ENCODE results near the gene PLXNA4. TPM values are rescaled to one million over a fixed set of nuclear protein-coding genes. Genes with fewer than 3 reads are reported as not detected.

Gene PLXNA4
- total and polyA plus RNA-seq, 8 donors = 0.19 to 1.6 (median 0.47) TPM

DNA sequence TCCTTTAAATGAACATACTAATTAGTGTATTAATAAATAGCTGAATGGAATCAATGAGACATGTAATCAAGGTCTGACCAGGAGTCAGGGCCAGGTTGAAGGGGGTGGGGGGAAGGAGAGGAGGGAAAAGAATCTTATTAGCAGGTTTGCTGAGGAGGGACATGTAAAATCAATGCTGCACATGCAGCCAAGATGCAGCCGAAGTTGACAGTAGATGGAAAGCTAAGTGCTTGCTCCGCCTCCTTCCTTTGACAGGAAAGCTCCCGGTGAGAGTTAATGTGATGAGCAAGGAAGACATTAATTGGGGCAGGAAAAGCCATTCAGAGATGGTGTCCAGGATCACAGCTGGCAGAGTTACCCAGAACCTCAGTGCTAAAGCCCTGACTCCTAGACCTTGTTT lies 24.4 kb downstream of the PLXNA4 start:
- Histone ChIP-seq H3K9me3 (no peaks in the 10 kb centered on the region), H3K4me1 (no peaks in the 10 kb centered on the region), H3K27ac (no peak overlapping the region), H3K27me3 (no peaks in the 10 kb centered on the region), H3K4me3 (no peak overlapping the region), H3K36me3 (no peaks in the 10 kb centered on the region)
- intact Hi-C loops (cut with DNase I) = no loop called here
- ATAC-seq (no peak), DNase-seq (no peak), FAIRE-seq (no peak)
- TF ChIP-seq, protein P1, sequence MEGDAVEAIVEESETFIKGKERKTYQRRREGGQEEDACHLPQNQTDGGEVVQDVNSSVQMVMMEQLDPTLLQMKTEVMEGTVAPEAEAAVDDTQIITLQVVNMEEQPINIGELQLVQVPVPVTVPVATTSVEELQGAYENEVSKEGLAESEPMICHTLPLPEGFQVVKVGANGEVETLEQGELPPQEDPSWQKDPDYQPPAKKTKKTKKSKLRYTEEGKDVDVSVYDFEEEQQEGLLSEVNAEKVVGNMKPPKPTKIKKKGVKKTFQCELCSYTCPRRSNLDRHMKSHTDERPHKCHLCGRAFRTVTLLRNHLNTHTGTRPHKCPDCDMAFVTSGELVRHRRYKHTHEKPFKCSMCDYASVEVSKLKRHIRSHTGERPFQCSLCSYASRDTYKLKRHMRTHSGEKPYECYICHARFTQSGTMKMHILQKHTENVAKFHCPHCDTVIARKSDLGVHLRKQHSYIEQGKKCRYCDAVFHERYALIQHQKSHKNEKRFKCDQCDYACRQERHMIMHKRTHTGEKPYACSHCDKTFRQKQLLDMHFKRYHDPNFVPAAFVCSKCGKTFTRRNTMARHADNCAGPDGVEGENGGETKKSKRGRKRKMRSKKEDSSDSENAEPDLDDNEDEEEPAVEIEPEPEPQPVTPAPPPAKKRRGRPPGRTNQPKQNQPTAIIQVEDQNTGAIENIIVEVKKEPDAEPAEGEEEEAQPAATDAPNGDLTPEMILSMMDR (IDR thresholded peaks at IDR 0.05) = no peak
- 29 to 38% methylated on average over 3 of the region's 3 CpGs for WGBS, 2 donors

DNA sequence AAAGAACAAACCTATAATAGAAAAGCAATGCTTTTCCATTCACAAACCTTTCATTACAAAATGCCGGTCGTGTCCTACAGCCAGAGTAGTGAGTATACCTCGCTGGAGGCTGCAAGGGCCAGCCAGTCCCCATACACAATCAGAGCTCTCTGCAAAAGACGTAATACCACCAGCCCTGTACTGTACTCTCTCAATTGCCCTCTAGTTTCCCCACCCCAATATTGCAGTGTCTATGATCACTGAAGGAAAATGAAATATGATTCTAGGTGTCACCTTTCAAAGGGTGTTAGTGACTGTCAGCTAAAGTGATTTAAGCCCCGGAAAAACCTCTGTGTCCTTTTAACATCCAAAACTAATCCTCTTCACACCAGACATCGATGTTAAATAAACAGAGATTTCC lies 24.8 kb downstream of the PLXNA4 start:
- intact Hi-C loops (cut with DNase I) = no loop called here
- DNase-seq (no peak), FAIRE-seq (no peak), ATAC-seq (no peak)
- no peaks in the 10 kb centered on the region for H3K36me3 ChIP-seq
- H3K4me1 ChIP-seq = no peaks in the 10 kb centered on the region
- 56 to 60% methylated on average over 6 of the region's 6 CpGs for WGBS, 2 donors
- H3K9me3 ChIP-seq = no peaks in the 10 kb centered on the region
- H3K4me3 ChIP-seq = no peak overlapping the region
- no peaks in the 10 kb centered on the region for H3K27me3 ChIP-seq
- TF ChIP-seq, protein P1 (IDR thresholded peaks at IDR 0.05) = no peak
- H3K27ac ChIP-seq = no peak overlapping the region

DNA sequence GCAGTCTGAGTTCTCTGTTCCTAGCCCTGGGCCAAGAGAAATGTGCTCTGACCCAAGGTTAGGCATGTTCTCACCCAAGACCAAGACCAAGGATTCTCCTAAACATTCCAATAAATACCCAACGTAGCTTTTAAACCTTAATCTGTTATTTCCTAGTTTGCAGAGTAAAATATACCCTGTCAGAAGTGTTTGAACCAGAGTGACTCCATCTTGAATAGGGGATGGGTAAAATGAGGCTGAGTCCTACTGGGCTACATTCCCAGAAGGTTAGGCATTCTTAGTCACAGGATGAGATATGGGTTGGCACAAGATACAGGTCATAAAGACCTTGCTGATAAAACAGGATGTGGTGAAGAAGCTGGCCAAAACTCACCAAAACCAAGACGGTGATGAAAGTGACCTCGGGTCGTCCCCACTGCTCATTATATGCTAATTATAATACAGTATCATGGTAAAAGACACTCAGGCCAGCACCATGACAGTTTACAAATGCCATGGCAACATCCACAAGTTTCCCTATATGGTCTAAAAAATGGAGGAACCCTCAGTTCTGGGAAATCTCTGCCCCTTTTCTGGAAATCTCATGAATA lies 27.7 kb downstream of the PLXNA4 start:
- intact Hi-C loops (cut with DNase I) = no loop called here
- FAIRE-seq (no peak), DNase-seq (no peak), ATAC-seq (no peak)
- Histone ChIP-seq H3K4me1 (no peaks in the 10 kb centered on the region), H3K27ac (no peak overlapping the region), H3K36me3 (no peaks in the 10 kb centered on the region), H3K27me3 (no peaks in the 10 kb centered on the region), H3K4me3 (no peak overlapping the region), H3K9me3 (no peaks in the 10 kb centered on the region)
- TF ChIP-seq, protein P1 (IDR thresholded peaks at IDR 0.05) = no peak
- 34 to 61% methylated on average over 4 of the region's 4 CpGs for WGBS, 2 donors

DNA sequence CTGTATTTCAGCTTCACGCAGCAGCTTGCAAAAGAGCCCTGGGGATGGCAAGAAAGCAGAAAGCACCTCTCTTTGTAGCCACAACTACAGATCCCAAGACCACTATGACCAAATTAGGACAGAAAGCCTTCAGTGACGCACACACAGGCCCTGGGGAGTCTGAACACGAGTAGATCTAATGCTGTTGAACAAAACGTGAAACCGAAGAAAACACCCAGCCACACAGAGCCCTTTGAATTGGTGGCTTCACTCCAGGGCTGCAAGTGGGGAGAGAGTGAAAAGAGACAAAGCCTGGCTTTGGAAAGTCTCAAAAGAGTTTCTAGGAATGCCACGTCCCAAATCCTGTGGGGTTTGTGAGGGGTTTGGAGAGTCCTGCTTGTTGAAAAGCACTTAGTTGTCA lies 28.4 kb downstream of the PLXNA4 start:
- WGBS, 2 donors = 56 to 73% methylated on average over 6 of the region's 6 CpGs
- intact Hi-C loops (cut with DNase I) = no loop called here
- Histone ChIP-seq H3K4me1 (no peaks in the 10 kb centered on the region), H3K27me3 (no peaks in the 10 kb centered on the region), H3K36me3 (no peaks in the 10 kb centered on the region), H3K4me3 (no peak overlapping the region), H3K9me3 (no peaks in the 10 kb centered on the region), H3K27ac (no peak overlapping the region)
- no peak for DNase-seq
- ATAC-seq = no peak
- TF ChIP-seq, protein P1 (IDR thresholded peaks at IDR 0.05) = no peak
- no peak for FAIRE-seq

DNA sequence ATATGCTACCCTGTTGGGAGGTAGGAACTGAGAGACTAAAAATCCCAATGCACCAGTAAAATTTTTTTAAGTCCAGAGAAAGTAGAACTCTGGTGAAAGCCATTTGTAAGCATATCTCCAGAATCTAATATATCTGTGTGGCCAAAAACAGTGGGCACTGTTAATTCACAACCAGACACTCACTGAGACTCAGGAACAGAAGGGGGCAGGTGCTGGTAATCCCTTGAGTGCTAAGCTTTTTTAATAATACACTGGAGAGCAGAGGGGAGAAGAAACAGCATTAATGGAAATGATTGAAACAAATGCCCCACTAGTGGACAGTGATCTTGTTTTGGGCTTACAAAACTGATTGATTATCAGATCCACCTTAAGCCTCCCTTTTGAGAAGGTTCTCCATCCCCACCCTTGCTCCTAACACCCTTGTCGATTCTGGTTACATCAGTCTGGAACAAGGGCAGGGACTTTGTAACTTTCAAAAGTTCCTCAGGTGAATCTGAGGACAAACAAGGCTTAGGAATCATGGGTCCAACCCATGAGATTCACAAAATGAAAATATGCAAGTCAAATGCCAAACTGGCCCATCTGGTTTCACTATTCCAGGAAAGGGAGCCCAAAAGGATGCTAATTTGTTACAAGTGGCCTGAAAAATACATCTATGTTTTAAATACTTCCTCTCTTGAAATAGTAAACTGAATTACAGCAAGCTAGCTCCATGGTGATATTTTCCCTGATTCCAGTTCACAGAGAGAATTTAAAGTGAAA lies 29.7 kb downstream of the PLXNA4 start:
- H3K27me3 ChIP-seq = no peaks in the 10 kb centered on the region
- no peaks in the 10 kb centered on the region for H3K4me1 ChIP-seq
- intact Hi-C loops (cut with DNase I) = no loop called here
- ATAC-seq = no peak
- no peaks in the 10 kb centered on the region for H3K9me3 ChIP-seq
- DNase-seq = no peak
- H3K27ac ChIP-seq = no peak overlapping the region
- H3K4me3 ChIP-seq = no peak overlapping the region
- 63 to 67% methylated on average over 1 of the region's 1 CpG for WGBS, 2 donors
- H3K36me3 ChIP-seq = no peaks in the 10 kb centered on the region
- FAIRE-seq = no peak
- TF ChIP-seq, protein P1 (IDR thresholded peaks at IDR 0.05) = no peak

Measured in pancreas (tissue), 10 donors.